Fibroblast of lung (primary cell): ENCODE data around the gene TAB2. TPM values are rescaled to one million over a fixed set of nuclear protein-coding genes. Genes with fewer than 3 reads are reported as not detected.

Experiments
- DNase-seq, 2 donors: peaks; one replicate each; pipeline versions ENCODE4 v3.0.0 to v3.0.0-alpha.2; 2010; ENCODE audit warnings: low read depth in 2 of 2
- H2AFZ ChIP-seq: 2 replicates; pipeline ENCODE4 v1.5.1; 2012; ENCODE audit warnings: low read length, control low read depth, inconsistent platforms
- H3K27ac ChIP-seq: 2 replicates; pipeline ENCODE4 v1.5.1; 2011; ENCODE audit warnings: low read length, control low read depth; ENCODE audit not compliant: insufficient read depth
- H3K27me3 ChIP-seq: 2 replicates; pipeline ENCODE4 v1.5.1; 2011; ENCODE audit warnings: mild to moderate bottlenecking, low read length; ENCODE audit not compliant: control insufficient read depth, insufficient read depth
- H3K36me3 ChIP-seq: 2 replicates; pipeline ENCODE4 v1.5.1; 2011; ENCODE audit warnings: low read length; ENCODE audit not compliant: control insufficient read depth, insufficient read depth
- H3K4me1 ChIP-seq: 2 replicates; pipeline ENCODE4 v1.5.1; 2011; ENCODE audit warnings: low read length; ENCODE audit not compliant: control insufficient read depth, insufficient read depth; ENCODE audit errors: extremely low read depth
- H3K4me2 ChIP-seq: 2 replicates; pipeline ENCODE4 v1.5.1; 2011; ENCODE audit warnings: low read length, control low read depth; ENCODE audit not compliant: insufficient read depth; ENCODE audit errors: extremely low read depth
- H3K4me3 ChIP-seq, 4 experiments: fragments of 200-600 bp in 1 of 4; sonication (generic) in 1 of 4; replicated peaks in 1 of 4; 2 replicates each; pipeline ENCODE4 v1.5.1; 2011 to 2016; ENCODE audit warnings: low read length in 4 of 4, low read depth in 3 of 4, mild to moderate bottlenecking in 3 of 4, control low read depth in 2 of 4, inconsistent platforms in 1 of 4, mixed read lengths in 1 of 4; ENCODE audit not compliant: insufficient read depth in 1 of 4; ENCODE audit errors: control extremely low read depth in 1 of 4
- H3K79me2 ChIP-seq: 2 replicates; pipeline ENCODE4 v1.5.1; 2012; ENCODE audit warnings: mild to moderate bottlenecking, low read length, inconsistent platforms; ENCODE audit not compliant: control insufficient read depth, insufficient read depth
- H3K9ac ChIP-seq: 2 replicates; pipeline ENCODE4 v1.5.1; 2011; ENCODE audit warnings: mild to moderate bottlenecking, low read length, control low read depth; ENCODE audit not compliant: insufficient read depth
- H3K9me3 ChIP-seq: 2 replicates; pipeline ENCODE4 v1.5.1; 2012; ENCODE audit warnings: low read depth, low read length; ENCODE audit not compliant: control insufficient read depth, insufficient read depth
- H4K20me1 ChIP-seq: 2 replicates; pipeline ENCODE4 v1.5.1; 2011; ENCODE audit warnings: low read length; ENCODE audit not compliant: control insufficient read depth, insufficient read depth; ENCODE audit errors: extremely low read depth
- EZH2 ChIP-seq: IDR thresholded peaks from 2 replicates; pipeline ENCODE4 v1.5.1; 2012; ENCODE audit warnings: low read length, control low read depth, mild to moderate bottlenecking; ENCODE audit errors: missing control alignments
- polyA plus RNA-seq, 2 donors: library from polyadenylated mRNA; depleted of rRNA in 1 of 2; stranded (reverse) in 1 of 2; unstranded in 1 of 2; fragments of >200 nt; gene quantifications; 2 replicates each; pipeline ENCODE4 v1.2.1, GENCODE V29; 2011 to 2012; ENCODE audit warnings: missing spikeins in 1 of 2
- total RNA-seq: library from RNA; depleted of rRNA; stranded (reverse); fragments of >200 nt; gene quantifications from 2 replicates; pipeline ENCODE4 v1.2.1, GENCODE V29; 2014
- TF ChIP-seq, protein P1 (sequence below), 2 donors: IDR thresholded peaks in 1 of 2; conservative IDR thresholded peaks in 1 of 2; 1 replicate in 1 of 2; 2 replicates in 1 of 2; pipeline ENCODE4 v1.5.1; 2011 to 2012; ENCODE audit warnings: low read length in 2 of 2, control low read depth in 1 of 2, inconsistent platforms in 1 of 2, low read depth in 1 of 2, mild to moderate bottlenecking in 1 of 2

The TAB2 gene
- total and polyA plus RNA-seq, 2 donors (not counting 1 experiment from before 2014, with no cell fraction given), result 27.2 to 49.7 TPM

DNA sequence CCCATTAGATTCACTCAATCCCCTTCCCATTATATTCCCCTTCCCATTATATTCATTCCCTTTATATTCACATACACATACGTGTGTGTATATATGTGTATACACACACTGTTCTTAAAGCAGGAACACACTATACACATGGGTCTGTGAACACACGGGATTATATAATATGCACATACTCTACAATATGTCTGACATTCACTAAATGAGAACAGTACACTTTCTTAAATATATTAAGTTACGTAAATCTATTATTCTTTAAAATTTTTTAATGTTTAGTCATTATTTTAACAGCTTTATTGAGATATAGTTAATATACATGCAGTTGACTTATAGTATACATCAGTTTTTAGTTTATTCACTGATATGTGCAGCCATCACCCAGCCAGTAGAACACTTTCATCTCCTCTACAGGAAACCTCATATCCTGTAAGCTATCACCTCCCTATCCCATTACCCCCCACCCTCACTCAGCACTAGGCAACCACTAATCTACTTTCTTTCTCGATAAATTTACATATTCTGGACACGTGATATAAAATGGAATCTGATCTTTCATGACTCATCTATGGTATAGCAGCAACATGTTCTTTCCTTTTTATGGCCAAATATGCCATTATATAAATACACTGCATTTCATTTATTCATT lies 68.6 kb downstream of the TAB2 start:
- no peak overlapping the region for H3K4me2 ChIP-seq
- no peak overlapping the region for H3K4me3 ChIP-seq
- H3K36me3 ChIP-seq, result peaks cover 4% of the 10 kb centered on the region
- DNase-seq, result no peak
- no peaks in the 10 kb centered on the region for H3K27me3 ChIP-seq
- H2AFZ ChIP-seq, result no peak overlapping the region
- peaks cover 2% of the 10 kb centered on the region for H3K79me2 ChIP-seq
- H3K9ac ChIP-seq, result no peak overlapping the region
- H3K4me1 ChIP-seq, result no peaks in the 10 kb centered on the region
- no peaks in the 10 kb centered on the region for H4K20me1 ChIP-seq
- no peak overlapping the region for H3K27ac ChIP-seq
- no peaks in the 10 kb centered on the region for H3K9me3 ChIP-seq
- no peak for TF ChIP-seq EZH2
- TF ChIP-seq, protein P1, sequence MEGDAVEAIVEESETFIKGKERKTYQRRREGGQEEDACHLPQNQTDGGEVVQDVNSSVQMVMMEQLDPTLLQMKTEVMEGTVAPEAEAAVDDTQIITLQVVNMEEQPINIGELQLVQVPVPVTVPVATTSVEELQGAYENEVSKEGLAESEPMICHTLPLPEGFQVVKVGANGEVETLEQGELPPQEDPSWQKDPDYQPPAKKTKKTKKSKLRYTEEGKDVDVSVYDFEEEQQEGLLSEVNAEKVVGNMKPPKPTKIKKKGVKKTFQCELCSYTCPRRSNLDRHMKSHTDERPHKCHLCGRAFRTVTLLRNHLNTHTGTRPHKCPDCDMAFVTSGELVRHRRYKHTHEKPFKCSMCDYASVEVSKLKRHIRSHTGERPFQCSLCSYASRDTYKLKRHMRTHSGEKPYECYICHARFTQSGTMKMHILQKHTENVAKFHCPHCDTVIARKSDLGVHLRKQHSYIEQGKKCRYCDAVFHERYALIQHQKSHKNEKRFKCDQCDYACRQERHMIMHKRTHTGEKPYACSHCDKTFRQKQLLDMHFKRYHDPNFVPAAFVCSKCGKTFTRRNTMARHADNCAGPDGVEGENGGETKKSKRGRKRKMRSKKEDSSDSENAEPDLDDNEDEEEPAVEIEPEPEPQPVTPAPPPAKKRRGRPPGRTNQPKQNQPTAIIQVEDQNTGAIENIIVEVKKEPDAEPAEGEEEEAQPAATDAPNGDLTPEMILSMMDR (conservative IDR thresholded peaks at IDR 0.05 in 1 of 2, IDR thresholded peaks at IDR 0.05 in 1 of 2; ENCODE audit: low read depth in 1 of 2, low read length in 2 of 2), result no peak

DNA sequence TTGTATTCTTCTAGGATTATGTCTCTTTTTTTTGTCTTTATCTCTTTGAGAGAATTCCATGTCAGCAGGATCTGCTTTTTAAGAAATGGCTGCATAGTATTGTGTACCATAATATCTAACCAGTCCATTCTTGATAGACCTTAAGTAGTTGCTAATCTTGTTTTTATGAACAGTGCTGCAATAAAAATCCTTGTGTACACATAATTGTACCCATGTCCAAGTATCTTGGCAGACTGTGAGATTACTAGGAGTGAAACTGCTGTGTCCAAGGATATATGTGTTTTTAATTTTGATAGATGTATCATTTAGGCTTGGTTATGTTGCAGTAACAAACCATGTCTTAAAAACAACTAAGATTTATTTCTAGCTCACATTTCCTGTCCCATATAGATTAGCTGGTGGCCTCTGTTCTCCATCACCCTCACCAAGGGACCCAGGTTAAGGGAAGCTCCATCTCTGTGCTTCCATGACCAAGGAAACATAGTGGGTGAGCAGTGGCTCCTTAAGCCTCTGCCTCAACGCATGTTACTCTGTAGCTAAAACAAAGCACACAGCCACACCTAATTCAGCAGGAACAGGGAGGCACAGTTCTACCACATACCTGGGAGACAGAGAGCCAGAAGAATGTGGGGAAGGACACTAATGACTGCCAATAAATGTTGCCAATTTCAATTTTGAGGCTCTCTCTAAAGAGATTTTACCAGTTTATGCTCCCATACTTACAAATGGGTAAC lies 70.4 kb downstream of the TAB2 start:
- Histone ChIP-seq H2AFZ (no peak overlapping the region), H3K4me1 (no peaks in the 10 kb centered on the region), H4K20me1 (no peaks in the 10 kb centered on the region), H3K36me3 (no peaks in the 10 kb centered on the region), H3K9ac (no peak overlapping the region), H3K27me3 (no peaks in the 10 kb centered on the region), H3K4me3 (no peak overlapping the region), H3K79me2 (peaks cover 5% of the 10 kb centered on the region), H3K4me2 (no peak overlapping the region), H3K9me3 (no peaks in the 10 kb centered on the region), H3K27ac (no peak overlapping the region)
- DNase-seq, result no peak
- no peak for TF ChIP-seq EZH2
- TF ChIP-seq, protein P1 (conservative IDR thresholded peaks at IDR 0.05 in 1 of 2, IDR thresholded peaks at IDR 0.05 in 1 of 2; ENCODE audit: low read depth in 1 of 2, low read length in 2 of 2), result no peak

DNA sequence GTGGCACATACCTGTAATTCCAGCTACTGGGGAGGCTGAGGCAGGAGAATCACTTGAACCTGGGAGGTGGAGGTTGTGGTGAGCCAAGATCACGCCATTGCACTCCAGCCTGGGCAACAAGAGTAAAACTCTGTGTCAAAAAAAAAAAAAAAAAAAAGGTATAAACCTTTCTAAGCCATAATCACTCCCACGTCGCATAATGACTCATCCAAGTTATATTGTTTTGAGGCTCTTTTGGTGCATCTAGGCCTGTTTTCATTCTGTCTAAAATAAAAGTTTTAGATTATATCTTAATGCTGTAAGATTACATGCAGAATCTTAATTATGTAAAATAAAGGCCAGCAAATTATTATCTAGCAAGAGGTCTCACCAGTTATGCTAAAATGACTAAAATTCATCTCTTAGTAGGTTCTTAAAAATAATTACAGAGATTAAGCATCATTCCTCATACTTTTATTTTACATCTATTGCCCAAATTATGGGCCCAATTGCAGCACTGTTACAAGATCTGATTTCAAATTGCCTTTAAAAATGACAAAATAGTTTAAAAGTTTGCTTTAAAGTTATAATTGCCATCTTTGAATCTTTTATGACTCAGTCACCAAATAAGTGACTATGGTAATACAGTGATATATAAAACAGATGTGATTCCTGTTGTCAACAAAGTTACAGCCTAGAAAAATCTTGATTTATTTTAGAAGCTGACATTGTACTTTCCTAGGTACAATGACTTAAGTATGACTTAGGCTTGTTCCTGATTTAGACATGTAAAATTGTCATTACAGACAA lies 72.2 kb downstream of the TAB2 start:
- peaks cover 5% of the 10 kb centered on the region for H3K79me2 ChIP-seq
- H3K4me2 ChIP-seq, result no peak overlapping the region
- TF ChIP-seq, protein P1 (conservative IDR thresholded peaks at IDR 0.05 in 1 of 2, IDR thresholded peaks at IDR 0.05 in 1 of 2; ENCODE audit: low read depth in 1 of 2, low read length in 2 of 2), result no peak
- no peak for TF ChIP-seq EZH2
- peak in 1 of 2 donors; percentile 35 for DNase-seq
- H3K4me1 ChIP-seq, result no peaks in the 10 kb centered on the region
- H4K20me1 ChIP-seq, result no peaks in the 10 kb centered on the region
- no peak overlapping the region for H3K9ac ChIP-seq
- H3K27ac ChIP-seq, result no peak overlapping the region
- no peak overlapping the region for H2AFZ ChIP-seq
- no peak overlapping the region for H3K4me3 ChIP-seq
- no peaks in the 10 kb centered on the region for H3K9me3 ChIP-seq
- H3K27me3 ChIP-seq, result no peaks in the 10 kb centered on the region
- no peaks in the 10 kb centered on the region for H3K36me3 ChIP-seq
